ENCODE measurements around the gene ARHGEF4.
"Not testable (repeated sequence)": the region's sequence is repeated elsewhere in the genome, so short reads cannot be mapped to it uniquely, and the experiment has no call there.

Gene ARHGEF4

GRCh38 chr2:130975729-130976128 is 139.0 kb downstream of the ARHGEF4 start:
- DNase-seq (ENCODE audit: low read depth in 2 of 2): no peak

GRCh38 chr2:130976591-130977237 is 140.0 kb downstream of the ARHGEF4 start:
- DNase-seq (ENCODE audit: low read depth in 2 of 2): no peak

GRCh38 chr2:130977461-130978050 is 140.8 kb downstream of the ARHGEF4 start:
- DNase-seq (ENCODE audit: low read depth in 2 of 2): no peak

- no peak for DNase-seq (ENCODE audit: low read depth in 2 of 2)
These were observed 145.0 kb downstream of the ARHGEF4 start for GRCh38 chr2:130981667-130982066.

GRCh38 chr2:130985206-130985780 is 148.6 kb downstream of the ARHGEF4 start:
- DNase-seq (ENCODE audit: low read depth in 2 of 2): no peak

- no peak for DNase-seq (ENCODE audit: low read depth in 2 of 2)
These were observed 149.3 kb downstream of the ARHGEF4 start for GRCh38 chr2:130985831-130986649.

GRCh38 chr2:130986890-130987493 is 150.3 kb downstream of the ARHGEF4 start:
- no peak for DNase-seq (ENCODE audit: low read depth in 2 of 2)

GRCh38 chr2:130987519-130988425 is 151.1 kb downstream of the ARHGEF4 start:
- DNase-seq (ENCODE audit: low read depth in 2 of 2): no peak

GRCh38 chr2:130991446-130991845 is 154.7 kb downstream of the ARHGEF4 start:
- DNase-seq (ENCODE audit: low read depth in 2 of 2): not testable (repeated sequence)

- DNase-seq (ENCODE audit: low read depth in 2 of 2): not testable (repeated sequence)
These were observed 155.3 kb downstream of the ARHGEF4 start for GRCh38 chr2:130992003-130992402.

GRCh38 chr2:130996691-130997090 is 160.0 kb downstream of the ARHGEF4 start:
- no peak for DNase-seq (ENCODE audit: low read depth in 2 of 2)

- DNase-seq (ENCODE audit: low read depth in 2 of 2): no peak
These were observed 160.5 kb downstream of the ARHGEF4 start for GRCh38 chr2:130997198-130997597.

- DNase-seq (ENCODE audit: low read depth in 2 of 2): no peak
These were observed 161.8 kb downstream of the ARHGEF4 start for GRCh38 chr2:130998561-130998960.

- DNase-seq (ENCODE audit: low read depth in 2 of 2): no peak
These were observed 167.9 kb downstream of the ARHGEF4 start for GRCh38 chr2:131004446-131005209.

- no peak for DNase-seq (ENCODE audit: low read depth in 2 of 2)
These were observed 168.7 kb downstream of the ARHGEF4 start for GRCh38 chr2:131005216-131005935.

GRCh38 chr2:131006561-131006960 is 169.8 kb downstream of the ARHGEF4 start:
- no peak for DNase-seq (ENCODE audit: low read depth in 2 of 2)

GRCh38 chr2:131008967-131009366 is 172.3 kb downstream of the ARHGEF4 start:
- DNase-seq (ENCODE audit: low read depth in 2 of 2): no peak

GRCh38 chr2:131009713-131010475 is 173.2 kb downstream of the ARHGEF4 start:
- no peak for DNase-seq (ENCODE audit: low read depth in 2 of 2)

GRCh38 chr2:131010566-131010965 is 173.9 kb downstream of the ARHGEF4 start:
- DNase-seq (ENCODE audit: low read depth in 2 of 2): no peak

Measured in fibroblast of skin of left biceps (primary cell).